ENCODE results near the gene C1QTNF5.

The C1QTNF5 gene

DNA sequence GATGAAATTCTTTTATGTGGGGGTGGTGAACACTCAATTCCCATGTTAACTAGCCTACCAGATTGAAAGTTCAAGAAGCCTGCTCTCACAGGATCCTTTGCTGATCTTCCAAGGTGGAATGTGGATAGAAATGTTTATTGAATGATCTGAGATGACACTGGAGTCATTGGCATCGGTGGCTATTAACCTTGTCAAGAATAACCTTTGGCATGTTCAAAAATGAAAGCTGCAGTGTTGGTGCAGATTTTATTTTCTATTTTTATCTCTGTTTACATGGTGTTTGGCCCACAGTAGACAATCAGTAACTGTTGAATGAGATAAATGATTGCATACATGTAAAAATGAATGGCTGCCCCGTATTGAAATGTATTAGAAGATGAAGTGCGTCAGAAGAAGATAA, 42.7 kb downstream of the C1QTNF5 start:
- in situ Hi-C loops (cut with MboI; ENCODE audit: low sequenced_read_pairs): no loop called here

- in situ Hi-C loops (cut with MboI; ENCODE audit: low sequenced_read_pairs): no loop called here
Observed at GRCh38 chr11:119295178-119295577, 45.5 kb downstream of the C1QTNF5 start.

- in situ Hi-C loops (cut with MboI; ENCODE audit: low sequenced_read_pairs): no loop called here
Observed at GRCh38 chr11:119293461-119293860, 47.2 kb downstream of the C1QTNF5 start.

- in situ Hi-C loops (cut with MboI; ENCODE audit: low sequenced_read_pairs): no loop called here
Observed at GRCh38 chr11:119290894-119291497, 49.7 kb downstream of the C1QTNF5 start.

Measured in HL-60/S4 treated with phorbol 12-myristate 13-acetate at 8.2 ng/mL for 4 days and 3 days (cell line).